ENCODE data around the gene REV3L. TPM values are rescaled to one million over a fixed set of nuclear protein-coding genes. Genes with fewer than 3 reads are reported as not detected.

Gene REV3L
- total and polyA plus RNA-seq, 9 of the 15 experiments (the other 6 are each of a cell fraction or from before 2014, with no cell fraction given), result 5.5 to 24.4 (median 14.4) TPM

GRCh38 chr6:111259089-111259831 lies 223.8 kb downstream of the REV3L start (continued):
- TF ChIP-seq CEBPZ (IDR thresholded peaks at IDR 0.05; ENCODE audit: borderline replicate concordance, low read depth, low read length), result no peak
- no peak for TF ChIP-seq NR2C1 (IDR thresholded peaks at IDR 0.05)
- TF ChIP-seq NR2C1 (tag; IDR thresholded peaks at IDR 0.05), result peak; percentile 39; the same call in 1 of the 2 replicates
- TF ChIP-seq POLR3A (IDR thresholded peaks at IDR 0.05; ENCODE audit: borderline replicate concordance, extremely low read depth, insufficient read depth, insufficient read length), result no peak
- no peak for TF ChIP-seq SRSF1 (IDR thresholded peaks at IDR 0.05; ENCODE audit: low read depth, low read length)
- TF ChIP-seq DEAF1 (CRISPR knock-in tag; IDR thresholded peaks at IDR 0.05), result peak; percentile 96
- no peak for TF ChIP-seq PREB (CRISPR knock-in tag; IDR thresholded peaks at IDR 0.05)
- peak; percentile 89 for TF ChIP-seq LCOR (CRISPR knock-in tag; IDR thresholded peaks at IDR 0.05)
- no peak for TF ChIP-seq AFF1 (IDR thresholded peaks at IDR 0.05; ENCODE audit: low read depth in 1 of 2, partially characterized antibody in 2 of 2)
- no peak for TF ChIP-seq SAFB2 (IDR thresholded peaks at IDR 0.05; ENCODE audit: borderline replicate concordance, low read depth, low read length, severe bottlenecking)
- TF ChIP-seq HSF4 (CRISPR knock-in tag; IDR thresholded peaks at IDR 0.05; ENCODE audit: borderline replicate concordance), result no peak
- TF ChIP-seq HNRNPUL1 (IDR thresholded peaks at IDR 0.05; ENCODE audit: low read length), result no peak
- no peak for TF ChIP-seq ZNF239 (CRISPR knock-in tag; IDR thresholded peaks at IDR 0.05)
